Activated CD8-positive, alpha-beta memory T cell treated with anti-CD3 and anti-CD28 coated beads, Interleukin-2, amount 50 U/mL, for 24 hours (primary cell): ENCODE data around the gene EMID1.
"Not testable (repeated sequence)": the region's sequence is repeated elsewhere in the genome, so short reads cannot be mapped to it uniquely, and the experiment has no call there.

Experiments used
- DNase-seq: peaks from one replicate; pipeline ENCODE4 v3.0.0-alpha.2; 2020; ENCODE audit errors: extremely low read depth

EMID1 gene

GRCh38 chr22:29211066-29211465 is 5.4 kb downstream of the EMID1 start:
- no peak for DNase-seq

DNA sequence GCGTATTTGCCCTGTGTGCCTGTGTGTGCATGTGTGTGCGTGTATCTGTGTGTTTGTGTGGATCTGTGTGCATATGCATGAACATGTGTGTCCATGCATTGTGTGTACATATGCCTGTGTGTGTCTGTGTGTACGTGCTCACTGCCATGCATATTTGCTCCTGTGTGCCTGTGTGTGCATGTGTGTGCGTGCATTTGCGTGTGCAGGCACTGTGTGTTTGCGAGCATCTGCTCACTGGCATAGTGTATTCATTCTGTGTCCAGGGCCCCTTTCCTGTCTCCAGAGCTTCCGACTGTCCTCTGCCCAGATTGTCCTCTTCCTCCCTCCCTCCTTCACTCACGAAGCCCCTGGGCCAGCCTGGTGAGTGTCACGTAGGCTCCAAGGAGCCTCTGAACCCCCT is 5.8 kb downstream of the EMID1 start:
- no peak for DNase-seq

- DNase-seq = no peak
Observed at GRCh38 chr22:29212743-29213142, 7.0 kb downstream of the EMID1 start.

DNA sequence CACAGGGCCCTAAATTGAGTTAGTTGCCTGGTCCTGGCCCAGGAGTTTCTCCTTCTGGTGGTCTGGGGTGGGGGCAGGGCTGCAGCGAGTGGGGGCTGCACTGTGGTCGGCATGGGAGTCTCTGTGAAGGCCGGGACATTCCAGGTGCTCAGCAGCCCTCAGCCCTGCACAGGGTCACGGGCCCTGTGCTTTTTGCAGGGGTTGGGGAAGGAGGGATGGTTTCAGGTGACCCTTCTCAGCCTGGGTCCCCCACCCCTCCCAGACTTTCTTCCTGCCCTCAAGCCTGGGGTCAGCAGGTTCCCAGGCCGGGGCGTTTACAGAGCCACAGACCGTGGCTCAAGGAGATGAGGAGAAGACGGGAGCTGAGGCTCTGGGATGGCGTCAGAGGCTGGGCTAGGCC is 7.8 kb downstream of the EMID1 start:
- DNase-seq = no peak

DNA sequence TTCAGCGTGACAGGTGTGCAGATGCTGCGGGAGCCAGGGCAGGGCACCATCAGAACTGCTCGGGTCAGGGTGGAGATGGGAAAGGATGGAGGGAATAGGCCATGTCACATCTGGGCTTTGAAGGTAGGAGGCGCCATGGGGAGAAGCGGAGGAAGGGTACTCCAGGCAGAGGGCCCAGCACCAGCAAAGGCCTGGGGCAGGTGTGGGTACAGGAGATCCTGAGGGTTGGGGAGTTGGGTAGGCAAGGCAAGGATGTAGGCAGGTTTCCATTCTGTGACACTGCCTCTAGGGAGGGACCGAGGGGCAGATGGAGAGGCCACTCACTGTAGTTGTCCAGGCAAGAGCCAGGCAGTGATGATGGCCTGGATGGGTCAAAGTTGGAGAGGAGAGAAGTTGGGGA is 8.5 kb downstream of the EMID1 start:
- DNase-seq = no peak

DNA sequence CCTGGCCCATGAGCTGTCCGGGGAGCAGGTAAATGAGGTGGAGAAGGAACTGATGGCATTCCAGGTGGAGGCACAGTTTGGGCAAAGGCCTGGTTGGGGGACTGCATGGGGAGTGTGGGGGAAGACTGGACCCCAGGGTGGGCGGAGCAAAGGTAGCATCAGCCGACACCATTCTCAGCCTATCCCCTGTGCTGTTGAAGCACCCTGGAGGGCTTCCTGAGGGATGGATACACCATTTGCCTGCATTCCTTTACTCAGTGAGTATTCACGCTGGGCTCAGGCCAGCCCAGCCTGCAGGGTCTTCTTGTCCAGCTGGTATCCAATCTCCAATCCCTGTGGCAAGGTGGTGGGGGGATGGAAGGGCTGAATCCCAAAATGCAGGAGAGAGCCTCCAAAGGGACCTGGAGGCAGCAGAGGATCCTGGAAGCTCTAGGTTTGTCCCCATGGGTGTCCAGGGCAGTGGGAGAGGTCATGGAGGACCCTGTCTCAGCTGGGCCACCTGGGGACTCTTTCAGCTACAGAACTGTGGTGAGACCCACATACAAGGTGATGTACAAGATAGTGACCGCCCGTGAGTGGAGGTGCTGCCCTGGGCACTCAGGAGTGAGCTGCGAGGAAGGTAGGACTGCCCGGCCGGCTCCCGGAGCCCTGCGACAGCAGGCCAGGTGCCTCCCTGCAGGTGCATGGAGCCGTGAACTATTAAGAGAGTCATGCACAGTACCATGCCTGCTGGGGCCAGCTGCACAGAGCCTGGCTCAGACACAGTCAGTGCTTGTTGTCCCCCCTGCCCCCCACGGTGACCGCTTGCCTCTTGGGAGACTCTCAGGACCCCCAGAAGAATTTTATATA is 9.5 kb downstream of the EMID1 start:
- no peak for DNase-seq

DNA sequence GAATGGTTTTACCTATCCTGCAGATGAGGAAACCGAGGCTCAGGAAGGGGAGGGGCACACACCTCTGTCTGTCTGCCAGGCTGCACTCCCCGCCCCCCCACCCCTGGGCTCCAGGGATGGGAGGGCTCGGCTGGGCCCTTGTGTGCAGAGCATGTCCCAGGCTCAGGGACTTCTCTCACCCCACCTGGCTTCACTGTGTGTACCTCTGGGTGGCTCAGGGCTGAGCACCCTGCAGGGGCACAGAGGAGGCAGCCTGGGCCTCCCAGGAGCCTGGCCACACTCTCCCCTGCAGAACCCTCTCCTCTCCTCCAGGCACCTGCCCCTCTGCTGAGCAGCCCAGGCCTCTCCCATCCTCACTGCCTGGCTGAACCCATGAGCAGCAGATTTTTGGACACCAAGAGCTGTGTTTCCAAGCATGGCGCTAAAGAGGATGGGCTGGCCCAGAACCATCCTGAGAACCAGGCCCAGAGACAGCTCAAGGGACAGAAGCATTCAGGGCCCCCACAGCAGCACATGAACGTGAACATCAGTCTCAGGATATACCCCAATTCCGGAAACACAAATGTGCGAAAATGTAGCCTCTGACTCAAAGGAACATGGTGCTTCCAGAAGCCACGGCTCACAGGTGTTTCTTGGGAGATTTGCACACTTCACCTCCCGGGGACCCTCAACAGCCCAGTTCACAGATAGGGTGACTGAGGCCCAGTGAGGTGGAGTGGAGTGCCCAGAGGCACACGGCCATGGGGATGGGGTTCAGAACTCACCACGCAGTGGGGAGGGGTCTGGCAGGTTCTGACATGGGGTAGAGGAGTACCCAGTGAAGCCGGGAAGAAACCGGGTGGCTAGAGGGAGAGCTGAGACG is 10.5 kb downstream of the EMID1 start:
- no peak for DNase-seq

DNA sequence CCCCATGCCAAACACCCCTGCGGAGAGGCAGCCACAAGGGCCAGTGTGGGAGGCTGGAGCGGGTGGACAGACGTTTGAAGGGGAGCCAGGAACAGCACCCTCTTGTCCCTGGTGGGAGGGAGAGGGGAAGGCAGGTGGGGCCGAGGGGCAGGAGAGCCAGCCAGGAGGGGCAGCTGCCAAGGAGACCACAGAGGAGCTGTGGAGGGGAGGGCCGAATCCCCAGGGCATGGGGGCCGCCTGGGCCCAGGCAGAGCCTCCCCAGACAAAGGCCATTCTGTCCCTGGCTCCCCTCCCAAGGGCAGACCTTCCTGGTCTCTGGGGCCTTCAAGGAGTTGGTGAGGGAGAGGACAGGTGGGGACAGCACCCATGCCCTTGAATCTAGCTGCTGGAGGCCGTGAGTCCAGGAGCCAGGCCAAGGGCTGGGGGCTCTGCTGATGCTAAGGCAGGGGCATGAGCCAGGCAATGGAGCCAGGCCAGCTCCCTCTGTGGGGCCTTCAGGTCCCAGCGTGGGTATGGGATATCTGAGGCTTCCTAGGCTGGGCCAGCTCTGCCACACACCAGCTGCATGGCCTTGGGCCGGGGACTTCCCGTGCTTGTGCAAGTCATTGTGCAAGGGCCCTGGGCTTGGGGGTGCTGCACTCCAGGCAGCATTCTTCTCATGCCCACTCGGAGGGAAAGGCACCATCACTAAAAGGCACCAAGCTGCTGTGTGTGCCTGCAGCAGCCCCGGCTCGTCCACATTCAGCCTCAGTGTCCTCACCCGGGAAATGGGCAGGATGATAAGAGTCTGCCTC is 11.4 kb downstream of the EMID1 start:
- no peak for DNase-seq

DNA sequence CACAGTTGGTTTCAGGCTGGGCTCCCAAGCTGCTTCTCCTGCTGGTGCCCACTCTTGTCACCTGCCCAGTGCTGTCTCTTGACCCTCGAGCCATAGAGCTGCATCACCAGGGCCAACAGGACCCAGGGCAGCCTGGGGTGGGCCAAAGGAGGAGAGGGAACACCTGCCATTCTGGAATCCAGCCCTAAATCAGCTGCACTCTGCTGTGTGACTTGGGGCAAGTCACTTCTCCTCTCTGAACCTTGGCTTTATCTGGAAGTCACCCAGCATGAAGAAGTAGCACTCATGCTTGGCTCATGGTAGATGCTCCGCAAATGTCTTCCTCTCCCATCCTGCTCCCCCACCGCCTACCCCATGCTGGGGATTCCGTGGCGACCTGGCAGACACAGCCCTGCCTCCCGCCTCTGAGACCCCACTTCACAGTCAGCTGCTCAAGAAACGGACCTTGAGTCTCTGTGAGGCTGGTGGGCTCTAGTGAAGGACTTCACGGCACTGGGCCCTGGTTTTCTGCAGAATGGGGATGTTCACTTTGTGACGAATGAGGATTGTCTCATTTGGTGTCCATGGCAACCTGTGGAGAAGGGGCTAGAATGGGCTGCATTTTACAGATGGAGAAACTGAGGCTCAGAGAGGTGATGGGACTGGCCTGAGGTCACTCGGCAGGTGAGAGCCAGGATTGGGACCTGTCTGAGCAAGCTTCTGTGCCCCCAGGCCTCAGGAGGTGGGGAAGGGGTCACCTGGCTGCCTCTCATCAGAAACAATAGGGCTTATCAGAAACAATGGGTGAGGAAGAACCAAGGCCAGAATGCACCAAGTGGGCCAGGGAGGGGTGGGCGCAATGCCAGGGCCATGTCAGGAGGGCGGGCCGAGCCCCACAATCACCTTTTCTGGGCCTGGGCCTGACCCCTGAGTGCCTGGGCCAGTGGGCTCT is 12.4 kb downstream of the EMID1 start:
- DNase-seq = no peak

- no peak for DNase-seq
Observed at GRCh38 chr22:29218758-29219408, 13.2 kb downstream of the EMID1 start.

DNA sequence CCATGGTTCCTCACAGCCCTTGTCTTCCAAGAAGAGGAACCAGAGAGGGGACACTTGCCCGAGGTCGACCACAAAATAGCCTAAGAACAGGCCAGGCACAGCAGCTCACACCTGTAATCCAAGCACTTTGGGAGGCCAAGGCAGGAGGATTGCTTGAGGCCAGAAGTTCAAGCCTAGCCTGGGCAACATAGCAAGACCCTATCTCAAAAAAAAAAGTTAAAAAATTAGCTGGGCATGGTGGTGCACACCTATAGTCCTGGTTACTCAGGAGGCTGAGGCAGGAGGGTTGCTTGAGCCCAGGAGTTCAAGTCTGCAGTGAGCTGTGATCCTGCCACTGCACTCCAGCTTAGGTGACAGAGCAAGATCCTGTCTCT is 13.7 kb downstream of the EMID1 start:
- DNase-seq = not testable (repeated sequence)

GRCh38 chr22:29219881-29220670 is 14.4 kb downstream of the EMID1 start:
- DNase-seq = no peak

- DNase-seq = no peak
Observed at GRCh38 chr22:29224121-29224858, 18.6 kb downstream of the EMID1 start.

GRCh38 chr22:29224859-29225410 is 19.2 kb downstream of the EMID1 start:
- no peak for DNase-seq

DNA sequence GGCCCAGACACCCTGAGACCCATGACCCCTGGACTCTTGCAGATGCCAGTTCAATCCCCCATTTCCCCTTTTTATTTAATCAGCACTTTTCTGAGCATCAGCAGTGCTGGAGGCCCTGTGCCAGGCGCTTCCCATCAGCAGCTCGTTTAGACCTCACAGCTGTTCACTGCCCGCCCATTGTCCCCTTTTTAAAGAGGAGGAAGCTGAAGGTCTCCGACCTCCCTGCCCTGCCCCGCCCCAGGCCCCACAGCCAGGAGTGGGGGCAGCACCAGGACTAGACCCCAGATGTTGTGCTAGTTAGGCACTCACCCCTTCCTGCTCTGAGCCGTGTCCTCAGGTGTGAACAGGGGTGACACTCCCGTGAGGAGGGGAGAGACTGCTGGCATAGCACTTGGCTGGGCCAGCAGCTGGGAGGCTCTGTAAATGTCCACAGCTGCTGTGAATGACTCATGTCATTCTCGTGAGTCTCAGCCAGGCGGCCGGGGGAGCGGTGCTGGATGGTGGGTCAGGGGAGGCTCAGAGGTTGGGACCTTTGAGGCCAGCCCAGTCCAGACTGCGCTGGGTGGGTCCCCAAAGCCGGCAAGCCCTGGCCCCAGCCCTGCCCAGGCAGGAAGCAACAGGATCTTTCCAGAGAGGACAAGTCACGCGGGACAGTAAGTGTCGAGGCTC is 19.9 kb downstream of the EMID1 start:
- DNase-seq = no peak

- no peak for DNase-seq
Observed at GRCh38 chr22:29226351-29226981, 20.8 kb downstream of the EMID1 start.

- no peak for DNase-seq
Observed at GRCh38 chr22:29230972-29231875, 25.5 kb downstream of the EMID1 start.
